ENCODE data around the gene OMP. TPM values are rescaled to one million over a fixed set of nuclear protein-coding genes. Genes with fewer than 3 reads are reported as not detected.
A peak's percentile ranks its signal among the peaks of the same experiment; 100 is the strongest.

OMP gene
- total RNA-seq, 1 experiment from 2014 or later: not detected

DNA sequence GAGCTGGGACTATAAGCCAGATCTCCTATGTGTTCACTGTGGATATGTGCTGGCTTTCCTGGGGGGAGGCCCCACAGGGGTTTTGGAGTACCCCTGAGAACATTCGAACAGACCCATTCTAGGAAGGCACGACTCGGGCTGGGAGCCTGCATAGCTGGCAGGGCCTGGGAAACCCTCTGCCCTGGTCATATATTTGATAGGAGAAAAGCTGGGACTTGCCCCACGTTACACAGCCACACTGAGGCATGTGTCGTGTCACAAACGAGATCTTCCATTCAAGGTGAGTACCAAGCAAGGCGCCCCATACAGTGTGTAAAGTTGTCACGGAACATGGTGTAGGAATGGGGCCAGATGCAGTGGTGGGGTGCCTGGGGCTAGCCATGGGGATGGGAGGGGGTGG, 36.6 kb downstream of the OMP start:
- DNase-seq (ENCODE audit: low read depth): no peak

DNA sequence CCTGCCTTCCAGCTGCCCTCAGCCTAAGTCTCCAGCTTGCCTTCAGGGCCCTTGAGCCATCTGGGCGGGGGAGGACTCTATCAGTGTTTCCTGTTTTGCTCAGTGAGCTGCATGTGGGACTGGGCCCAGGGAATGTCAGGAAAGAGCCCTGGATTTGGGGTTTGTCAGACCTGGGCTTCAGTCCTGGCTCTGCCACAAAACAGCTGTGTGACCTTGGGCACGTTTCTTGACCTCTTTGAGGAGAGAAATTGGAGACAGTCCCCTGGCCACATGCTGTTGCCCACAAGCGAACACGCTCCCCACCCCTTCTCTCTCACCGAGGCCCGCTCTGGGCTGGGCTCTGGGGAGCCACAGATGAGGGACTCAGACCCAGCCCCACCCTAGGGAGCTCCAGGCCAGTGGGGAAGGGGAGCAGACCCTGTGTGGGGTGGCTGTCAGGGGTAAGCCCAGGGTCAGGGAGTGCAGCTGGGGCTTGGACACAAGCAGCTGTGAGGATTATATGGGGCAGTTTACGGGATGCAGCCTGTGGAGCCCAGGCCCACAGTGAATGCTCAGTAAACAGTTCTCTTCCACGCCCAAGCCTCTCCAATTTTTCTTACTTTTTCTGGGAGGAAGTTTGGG, 37.7 kb downstream of the OMP start:
- peak; percentile 48 for DNase-seq (ENCODE audit: low read depth)

DNA sequence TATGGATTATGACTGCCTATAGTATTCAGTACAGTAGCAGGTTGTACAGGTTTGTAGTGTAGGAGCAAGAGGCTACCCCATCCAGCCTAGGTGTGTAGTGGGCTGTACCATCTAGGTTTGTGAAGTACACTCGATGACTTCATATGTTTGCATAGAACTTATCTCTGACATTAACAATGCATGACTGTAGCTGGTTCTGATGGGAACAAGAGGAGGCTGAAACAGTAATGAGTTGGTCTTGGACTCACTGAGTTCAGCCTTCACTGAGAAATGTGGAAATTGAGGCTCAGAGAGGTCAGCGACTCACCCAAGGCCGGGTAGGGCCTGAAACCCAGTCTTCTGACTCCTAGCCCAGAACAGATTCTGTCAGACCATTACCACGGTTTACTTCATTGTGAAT, 38.4 kb downstream of the OMP start:
- peak; percentile 50 for DNase-seq (ENCODE audit: low read depth)

DNA sequence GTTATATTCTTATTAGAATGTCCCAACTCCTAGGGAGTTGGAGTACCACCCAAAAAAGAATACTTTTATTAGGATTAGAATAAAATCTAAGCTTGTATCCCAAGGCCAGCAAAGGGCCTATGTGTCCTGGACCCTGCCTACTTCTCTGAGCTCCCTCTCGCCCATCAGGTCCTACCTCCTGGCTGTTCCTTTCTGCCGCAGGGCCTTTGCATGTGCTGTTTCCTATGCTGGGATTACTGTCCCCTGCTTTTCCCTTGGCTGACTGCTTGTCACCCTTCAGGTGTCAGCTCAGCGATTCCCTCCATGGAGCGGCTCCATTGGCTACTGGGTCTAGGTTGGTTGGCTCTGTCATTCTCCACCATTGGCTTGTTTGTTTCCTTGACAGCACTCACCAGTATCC, 38.8 kb downstream of the OMP start:
- no peak for DNase-seq (ENCODE audit: low read depth)

DNA sequence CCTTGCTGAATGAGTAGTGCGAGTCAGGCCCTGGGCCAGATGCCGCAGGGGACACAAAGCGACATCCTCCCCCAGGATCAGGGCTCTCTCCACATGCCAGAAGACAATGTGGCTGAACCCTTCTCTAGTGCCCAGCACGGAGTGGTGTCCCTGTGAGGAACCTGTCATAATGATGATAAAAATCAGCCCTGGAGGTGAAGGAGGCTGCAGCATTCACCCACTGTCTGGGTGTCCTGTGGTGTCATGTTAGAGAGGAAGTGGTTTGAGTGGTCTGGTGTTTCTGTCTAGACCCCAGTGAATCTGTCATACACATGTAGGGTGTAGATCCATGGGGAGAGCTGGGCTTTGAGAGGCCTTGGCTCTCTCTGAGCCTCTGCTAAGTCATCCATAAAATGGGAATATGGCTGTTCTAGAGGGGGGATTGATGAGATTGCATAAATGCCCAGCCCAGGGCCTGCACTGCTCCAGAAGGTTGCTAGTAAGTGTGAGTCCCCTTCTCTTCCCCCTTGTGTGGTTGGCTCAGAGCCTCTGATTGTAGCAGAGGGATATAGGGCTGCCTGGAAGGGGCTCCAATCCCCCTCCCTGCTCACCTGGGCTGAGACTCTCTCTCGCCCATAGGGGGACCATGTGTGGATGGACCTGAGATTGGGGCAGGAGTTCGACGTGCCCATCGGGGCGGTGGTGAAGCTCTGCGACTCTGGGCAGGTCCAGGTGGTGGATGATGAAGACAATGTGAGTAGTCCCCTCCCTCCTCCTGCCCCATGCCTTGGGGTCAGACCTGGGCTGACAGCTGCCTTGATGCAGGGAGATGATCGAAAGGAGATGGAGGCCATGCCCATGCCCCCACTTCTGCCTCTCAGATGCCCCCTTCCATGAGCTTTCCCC, 39.7 kb downstream of the OMP start:
- DNase-seq (ENCODE audit: low read depth): no peak

DNA sequence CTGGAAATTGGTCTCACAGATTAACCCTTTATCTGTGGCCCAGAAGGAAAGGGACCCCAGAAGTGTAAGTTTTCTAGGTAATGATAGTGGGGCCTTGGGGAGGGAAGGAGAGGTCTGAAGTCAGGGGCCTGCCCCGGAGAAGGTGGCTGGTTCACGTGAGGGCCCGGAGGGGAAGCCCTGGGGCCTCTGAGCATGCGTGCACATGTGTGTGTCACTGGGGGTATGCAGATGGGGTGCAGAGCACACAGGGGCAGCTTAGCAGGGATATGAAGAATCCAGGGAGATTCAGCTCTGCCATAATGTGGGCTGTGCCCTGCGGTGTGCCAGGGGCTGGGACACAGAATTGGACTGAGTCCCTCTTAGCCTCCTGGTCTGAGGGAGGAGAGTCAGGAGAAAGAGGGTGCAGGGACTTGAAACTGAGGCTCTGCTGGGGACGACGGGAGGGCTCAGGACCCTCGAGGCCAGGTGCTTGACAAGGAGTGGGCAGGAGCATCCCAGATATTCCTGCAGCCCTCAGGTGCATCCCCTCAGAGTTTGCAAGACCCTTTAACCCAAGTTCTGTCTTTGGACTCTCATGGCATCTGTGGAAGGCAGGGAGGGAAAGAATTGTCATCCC, 40.9 kb downstream of the OMP start:
- no peak for DNase-seq (ENCODE audit: low read depth)

DNA sequence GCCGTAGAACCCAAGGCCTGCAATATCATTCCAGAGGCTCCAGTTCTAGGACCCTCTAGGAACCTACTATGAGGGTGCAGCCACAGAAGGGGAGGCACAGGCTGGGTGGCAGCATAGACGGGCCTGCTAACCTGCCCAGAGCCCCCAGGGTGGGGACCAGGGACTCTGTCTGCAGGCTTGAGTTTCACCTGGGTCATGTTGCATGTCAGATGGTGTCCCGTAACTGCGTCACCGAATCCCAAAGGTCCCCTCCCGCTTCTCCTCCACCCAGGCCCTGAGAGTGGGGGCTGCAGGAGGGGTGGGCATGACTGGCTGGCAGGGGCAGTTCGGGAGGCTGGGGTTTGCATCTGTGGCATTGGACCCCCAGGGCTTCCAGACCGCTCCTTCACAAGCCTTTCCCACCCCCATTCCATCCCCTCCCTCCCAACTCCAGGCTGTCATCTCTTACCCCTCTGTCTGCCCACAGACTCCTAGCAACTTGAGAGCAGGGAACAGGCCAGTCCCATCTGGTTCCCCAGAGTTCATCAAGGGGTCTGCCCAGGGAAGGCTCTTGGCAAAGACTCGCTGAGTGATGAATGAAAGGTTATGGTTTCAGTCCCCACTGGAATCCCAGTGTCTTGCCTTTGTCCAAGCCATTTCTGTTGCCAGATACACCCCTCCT, 41.7 kb downstream of the OMP start:
- no peak for DNase-seq (ENCODE audit: low read depth)

DNA sequence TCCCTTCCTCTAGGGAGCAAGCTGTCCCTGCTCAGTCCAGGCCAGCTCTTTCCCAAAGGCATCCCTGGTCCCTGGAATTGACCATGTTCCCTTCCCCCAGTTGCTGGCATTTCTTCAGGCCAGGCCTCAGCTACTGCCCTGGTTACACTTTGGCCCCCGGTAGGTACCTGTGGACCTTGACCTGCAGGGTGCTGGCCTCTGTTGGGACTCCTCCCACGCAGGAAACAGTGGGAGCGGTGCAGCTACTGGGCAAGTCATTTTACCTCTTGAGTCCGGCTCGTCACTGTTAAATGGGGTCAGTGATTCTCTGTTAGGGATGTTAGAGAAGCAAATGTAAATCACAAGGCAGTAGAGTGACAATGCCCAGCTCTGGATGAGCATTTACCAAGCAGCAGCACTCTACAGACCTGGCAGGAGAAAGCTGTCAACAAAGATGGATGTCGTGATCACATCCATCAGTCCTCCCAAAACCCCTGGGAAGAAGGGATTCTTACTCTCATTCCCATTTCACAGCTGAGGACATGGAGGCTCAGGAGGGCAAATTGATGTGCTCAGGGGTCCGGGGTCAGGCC, 42.3 kb downstream of the OMP start:
- no peak for DNase-seq (ENCODE audit: low read depth)

DNA sequence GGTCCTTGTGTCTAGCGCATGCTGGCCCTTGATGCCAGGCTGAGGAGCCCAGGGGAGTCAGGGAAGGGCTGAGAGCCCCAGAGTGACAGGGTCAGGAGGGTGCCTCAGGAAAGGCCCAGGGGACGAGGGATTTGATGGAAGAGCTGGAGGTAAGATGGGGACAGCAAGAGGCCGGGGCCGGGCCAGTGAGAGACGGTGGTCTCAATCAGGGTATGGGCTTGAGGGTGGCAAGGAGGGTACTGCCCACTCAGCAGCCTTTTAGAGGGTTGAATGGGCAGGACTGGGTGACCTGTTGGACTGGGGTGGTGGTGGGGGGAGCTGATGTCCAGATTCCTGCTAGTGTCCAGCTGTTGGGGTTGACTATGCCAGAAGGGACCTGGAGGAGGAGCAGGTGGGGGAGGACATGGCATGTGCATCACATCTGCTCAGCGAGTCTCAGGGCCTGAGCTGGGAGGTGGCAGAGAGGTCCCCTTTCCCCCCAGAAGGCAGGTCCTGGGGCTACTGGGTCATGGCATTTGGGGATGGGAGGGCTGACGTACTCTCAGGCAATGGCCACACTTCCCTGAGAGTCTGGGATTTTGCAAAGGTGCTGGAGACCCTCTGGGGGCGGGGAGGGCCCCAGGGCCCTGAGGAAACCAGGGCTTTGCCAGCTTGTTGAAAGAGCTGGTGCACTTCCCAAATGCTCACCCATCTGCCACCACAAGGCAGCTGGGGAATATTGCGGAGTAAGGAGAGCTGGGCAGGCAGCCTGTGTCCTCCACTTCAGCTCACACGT, 43.8 kb downstream of the OMP start:
- DNase-seq (ENCODE audit: low read depth): no peak

DNA sequence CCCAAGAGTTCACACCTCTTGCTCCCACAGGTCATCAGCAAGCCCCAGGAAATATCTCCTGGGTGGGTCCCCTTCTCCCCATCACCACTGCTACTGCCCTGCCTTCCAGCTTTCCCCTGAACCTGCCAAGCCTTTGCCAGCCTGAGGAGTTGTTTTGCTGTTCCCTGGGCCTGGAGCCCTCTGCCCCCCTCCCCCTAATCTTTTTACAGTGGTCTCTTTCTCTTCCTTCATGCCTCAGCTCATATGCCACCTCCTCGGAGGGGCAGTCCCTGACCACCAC, 44.3 kb downstream of the OMP start:
- no peak for DNase-seq (ENCODE audit: low read depth)

DNA sequence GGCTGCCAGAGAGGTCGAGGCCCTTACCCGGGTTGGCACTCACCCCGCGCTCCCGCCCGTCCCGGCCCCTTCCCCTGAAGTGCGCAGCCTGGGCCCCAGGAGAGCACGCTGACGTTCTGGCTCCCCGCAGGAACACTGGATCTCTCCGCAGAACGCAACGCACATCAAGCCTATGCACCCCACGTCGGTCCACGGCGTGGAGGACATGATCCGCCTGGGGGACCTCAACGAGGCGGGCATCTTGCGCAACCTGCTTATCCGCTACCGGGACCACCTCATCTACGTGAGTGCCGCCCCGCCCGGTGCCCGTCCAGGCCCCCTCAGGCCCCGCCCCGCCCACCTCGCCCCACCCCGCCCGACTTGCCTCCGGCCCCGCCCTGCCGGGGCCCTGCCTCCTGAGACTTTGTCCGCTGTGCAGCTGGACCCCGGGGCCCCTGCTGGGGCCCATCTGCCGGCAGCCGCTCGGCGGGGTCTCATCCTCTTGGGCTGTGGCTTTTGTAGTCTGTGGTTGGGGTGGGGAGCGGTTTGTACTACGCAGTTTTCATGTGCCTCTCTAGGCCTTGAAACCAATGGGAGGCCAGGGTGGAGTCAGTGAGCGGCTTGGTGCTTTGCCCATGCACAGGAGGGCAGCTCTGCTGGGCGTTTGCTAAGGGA, 45.2 kb downstream of the OMP start:
- DNase-seq (ENCODE audit: low read depth): peak; percentile 19

DNA sequence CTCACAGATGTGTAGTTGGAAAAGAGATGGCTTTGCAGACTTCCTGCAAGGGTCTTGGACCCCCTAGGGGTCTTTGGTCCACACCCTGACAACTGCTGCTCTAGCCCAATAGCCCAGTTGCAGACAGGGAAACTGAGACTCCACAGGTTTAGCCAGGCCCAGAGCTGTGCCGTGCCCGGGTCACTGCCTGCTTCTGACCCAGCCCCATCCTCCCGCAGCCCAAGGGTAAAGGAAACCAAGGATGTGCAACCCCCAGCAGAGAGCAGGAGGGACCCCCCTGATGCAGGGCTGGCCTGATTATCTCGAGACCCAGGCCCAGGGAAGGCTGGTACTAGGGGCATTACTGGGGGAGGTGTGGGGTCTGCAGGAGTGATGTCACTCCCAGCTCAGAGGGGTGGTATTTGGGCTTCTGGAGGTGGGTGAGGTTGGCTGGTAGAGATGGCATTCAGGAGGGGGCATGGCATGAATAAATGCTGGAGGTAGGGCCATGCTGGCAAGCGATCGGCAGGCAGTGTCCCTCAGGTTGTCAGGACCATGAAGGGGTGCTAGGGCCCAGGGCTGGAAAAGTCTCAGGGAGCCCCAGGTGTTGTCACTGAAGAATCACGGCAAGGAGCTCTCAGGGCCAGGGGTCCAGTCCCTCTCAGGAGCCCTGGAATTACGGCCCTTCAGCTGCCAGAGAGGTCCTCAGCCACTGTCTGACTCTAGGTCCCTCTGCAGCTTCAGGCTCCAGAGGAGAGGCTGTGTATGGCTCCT, 46.5 kb downstream of the OMP start:
- no peak for DNase-seq (ENCODE audit: low read depth)

DNA sequence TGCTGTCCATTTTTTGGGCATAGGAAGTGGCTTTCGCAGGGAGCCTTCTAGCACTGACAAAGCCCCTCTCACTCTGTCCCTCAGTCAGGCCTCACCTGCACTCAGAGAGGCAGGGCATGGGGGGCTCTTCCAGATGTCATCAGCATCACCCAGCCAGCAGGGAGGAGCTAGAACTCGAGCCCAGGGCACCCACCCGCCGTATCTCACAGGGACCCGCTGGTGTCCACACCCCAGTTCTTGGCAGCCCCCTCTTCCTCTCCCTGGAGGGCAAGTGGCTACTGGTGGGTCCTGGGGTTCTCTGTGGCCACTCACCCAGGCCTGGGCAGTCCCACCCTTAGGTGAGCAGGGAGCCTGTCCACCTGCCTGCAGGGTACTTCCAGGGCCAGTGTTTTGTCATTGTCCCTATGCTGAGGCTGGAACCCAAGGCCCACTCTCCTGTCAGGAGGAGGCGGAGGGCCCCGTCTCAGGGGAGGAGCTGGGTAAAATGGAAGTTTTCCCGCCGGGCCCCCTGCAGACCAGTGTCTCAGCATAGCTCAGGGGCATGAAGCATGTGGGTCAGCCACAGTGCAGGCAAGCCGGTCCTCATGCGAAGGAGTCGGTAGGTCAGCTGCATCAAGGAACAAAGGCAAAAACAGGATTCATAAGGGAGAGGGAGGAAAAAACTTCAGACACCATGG, 47.2 kb downstream of the OMP start:
- no peak for DNase-seq (ENCODE audit: low read depth)

DNA sequence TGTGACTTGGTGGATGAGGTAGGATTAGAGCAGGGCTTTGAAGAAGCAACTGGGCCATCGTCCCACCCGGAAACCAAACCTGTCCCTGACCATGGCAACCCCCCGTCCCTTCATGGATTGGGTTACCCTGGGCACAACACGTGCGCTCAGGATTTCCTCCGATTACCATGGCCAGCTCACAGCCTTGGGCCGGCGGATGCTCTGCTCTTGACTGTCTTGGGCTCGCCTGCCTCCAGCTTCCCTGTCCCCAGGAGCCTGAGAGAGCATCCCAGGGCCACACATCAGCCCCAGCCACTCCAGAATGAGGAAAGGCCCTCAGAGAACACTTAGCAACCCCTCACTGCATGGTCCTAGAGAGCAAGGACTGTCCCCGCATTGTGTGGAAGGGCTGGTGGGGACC, 48.2 kb downstream of the OMP start:
- no peak for DNase-seq (ENCODE audit: low read depth)

DNA sequence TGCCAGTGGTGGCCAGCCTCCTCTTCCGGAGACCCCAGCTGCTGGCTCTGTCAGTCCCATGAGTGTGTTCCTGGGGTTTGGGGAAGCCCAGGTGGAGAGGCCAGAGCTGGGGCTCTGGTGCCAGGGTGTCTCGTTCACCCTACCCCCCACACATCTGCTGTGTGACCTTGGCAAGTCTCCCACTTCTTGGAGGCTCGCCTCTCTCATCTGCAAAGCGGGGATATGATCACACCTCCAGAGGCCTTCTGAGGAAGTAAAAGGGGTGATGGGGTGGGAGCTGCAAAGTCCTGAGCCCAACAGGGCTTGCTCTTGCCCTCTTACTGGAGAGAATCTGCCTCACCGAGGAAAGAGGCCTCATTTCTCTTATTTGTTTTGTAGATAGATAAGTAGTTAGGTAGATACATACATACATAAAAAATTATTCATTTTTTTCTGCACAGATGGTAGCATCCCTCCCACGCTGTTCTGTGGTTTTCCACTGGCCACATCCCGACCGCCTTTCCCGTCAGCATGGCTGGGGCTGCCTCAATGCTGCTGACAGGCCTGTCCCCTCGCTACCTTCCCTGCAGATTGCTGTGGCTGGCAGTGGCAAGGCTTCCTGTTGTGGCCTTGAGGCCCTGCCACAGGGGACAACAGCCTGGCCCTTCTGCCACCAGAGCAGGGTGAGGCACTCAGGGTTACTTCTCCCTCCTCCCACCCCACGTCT, 49.3 kb downstream of the OMP start:
- peak; percentile 35 for DNase-seq (ENCODE audit: low read depth)

DNA sequence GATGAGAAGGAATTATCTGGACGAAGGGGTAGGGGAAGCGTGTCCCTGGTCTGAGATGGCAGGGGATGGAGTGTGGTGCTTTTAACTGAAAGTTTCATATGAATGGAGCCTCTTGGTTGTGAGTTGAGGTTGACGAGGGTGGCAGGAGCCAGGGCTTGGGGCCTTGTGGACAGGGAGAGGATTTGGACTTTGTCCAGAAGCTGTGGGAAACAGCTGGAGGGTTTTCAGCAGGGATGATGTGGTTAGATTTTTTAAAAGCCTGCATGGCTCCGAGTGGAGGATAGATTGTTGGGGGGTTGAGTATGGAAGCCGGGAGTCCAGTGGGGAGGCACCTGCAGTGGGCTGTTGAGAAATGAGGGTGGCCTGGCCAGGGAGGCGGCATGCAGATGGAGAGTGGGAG, 50.2 kb downstream of the OMP start:
- no peak for DNase-seq (ENCODE audit: low read depth)

All from Daoy (cell line).